Measurements from ENCODE around the gene LRRN2. TPM values are rescaled to one million over a fixed set of nuclear protein-coding genes. Genes with fewer than 3 reads are reported as not detected.

Gene LRRN2
- total RNA-seq, 2 experiments from 2014 or later = not detected

- DNase-seq (no peak), ATAC-seq (ENCODE audit: poor library complexity) (no peak)
- Histone ChIP-seq H3K4me1 (ENCODE audit: insufficient read depth, low read length) (no peaks in the 10 kb centered on the region), H3K27ac (ENCODE audit: low read depth in 1 of 2, low read length in 2 of 2) (no peak overlapping the region), H3K4me3 (ENCODE audit: low read length) (no peak overlapping the region), H3K9me3 (ENCODE audit: control insufficient read depth in 1 of 2, insufficient read depth in 1 of 2, low read length in 2 of 2) (peaks cover 0 to 3% of the 10 kb centered on the region in 2 experiments), H3K36me3 (ENCODE audit: insufficient read depth, low read length) (no peaks in the 10 kb centered on the region), H3K27me3 (ENCODE audit: control insufficient read depth in 1 of 2, insufficient read depth in 2 of 2, low read length in 2 of 2) (peaks cover 0 to 2% of the 10 kb centered on the region in 2 experiments)
- Mint-ChIP-seq H3K4me1 (ENCODE audit: low read depth) (no peaks in the 10 kb centered on the region), H3K9me3 (no peaks in the 10 kb centered on the region), H3K27me3 (peaks cover 10% of the 10 kb centered on the region), H3K36me3 (ENCODE audit: low read depth) (no peaks in the 10 kb centered on the region), H3K27ac (no peak overlapping the region), H3K4me3 (no peak overlapping the region)
- intact Hi-C loops (cut with DNase I, micrococcal nuclease) = no loop called here
- POLR2A ChIA-PET = no interaction called here
- CTCF ChIA-PET = no interaction called here
- TF ChIP-seq CTCF (IDR thresholded peaks at IDR 0.05) = no peak
Observed at GRCh38 chr1:204640578-204640977, 45.0 kb downstream of the LRRN2 start.

DNA sequence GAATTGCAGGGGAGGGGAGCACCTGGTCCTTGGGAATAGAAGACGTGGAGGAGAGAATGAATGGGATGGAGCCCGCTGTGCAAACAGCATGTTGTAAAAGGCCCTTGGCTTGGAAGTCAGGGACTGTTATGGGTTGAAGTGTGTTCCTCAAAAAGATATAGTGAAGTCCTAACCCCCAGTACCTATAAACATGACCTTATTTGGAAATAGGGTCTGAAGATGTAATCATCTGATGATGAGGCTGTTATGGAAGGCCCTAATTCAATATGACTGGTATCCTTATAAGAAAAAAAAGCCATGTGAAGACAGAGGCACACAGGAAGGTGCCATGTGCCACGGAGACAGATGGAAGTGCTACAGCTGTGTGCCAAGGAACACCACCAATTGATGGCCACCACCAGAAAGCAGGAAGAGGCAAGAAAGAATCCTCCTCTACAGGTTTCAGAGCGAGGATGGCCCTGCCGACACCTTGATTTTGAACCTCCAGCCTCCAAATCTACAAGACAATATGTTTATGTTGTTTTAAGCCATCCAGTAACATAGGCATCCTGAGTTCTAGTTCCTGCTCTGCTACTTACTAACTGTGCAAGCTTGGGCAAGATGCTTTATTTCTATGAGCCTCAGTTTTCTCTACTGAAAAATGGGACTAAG, 51.2 kb downstream of the LRRN2 start:
- ChIA-PET CTCF (no interaction called here), POLR2A (no interaction called here)
- Histone ChIP-seq H3K36me3 (ENCODE audit: insufficient read depth, low read length) (no peaks in the 10 kb centered on the region), H3K27me3 (ENCODE audit: control insufficient read depth in 1 of 2, insufficient read depth in 2 of 2, low read length in 2 of 2) (peaks cover 0 to 3% of the 10 kb centered on the region in 2 experiments), H3K4me3 (ENCODE audit: low read length) (no peak overlapping the region), H3K4me1 (ENCODE audit: insufficient read depth, low read length) (no peaks in the 10 kb centered on the region), H3K9me3 (ENCODE audit: control insufficient read depth in 1 of 2, insufficient read depth in 1 of 2, low read length in 2 of 2) (no peaks in the 10 kb centered on the region), H3K27ac (ENCODE audit: low read depth in 1 of 2, low read length in 2 of 2) (no peak overlapping the region)
- H3K27ac Mint-ChIP-seq = no peak overlapping the region
- TF ChIP-seq CTCF (IDR thresholded peaks at IDR 0.05) = no peak
- H3K27me3 Mint-ChIP-seq = peaks cover 20% of the 10 kb centered on the region
- ATAC-seq (ENCODE audit: poor library complexity) (no peak), DNase-seq (no peak)
- intact Hi-C loops (cut with DNase I, micrococcal nuclease) = no loop called here
- no peaks in the 10 kb centered on the region for H3K4me1 Mint-ChIP-seq (ENCODE audit: low read depth)
- H3K36me3 Mint-ChIP-seq (ENCODE audit: low read depth) = no peaks in the 10 kb centered on the region
- H3K4me3 Mint-ChIP-seq = no peak overlapping the region
- H3K9me3 Mint-ChIP-seq = no peaks in the 10 kb centered on the region

DNA sequence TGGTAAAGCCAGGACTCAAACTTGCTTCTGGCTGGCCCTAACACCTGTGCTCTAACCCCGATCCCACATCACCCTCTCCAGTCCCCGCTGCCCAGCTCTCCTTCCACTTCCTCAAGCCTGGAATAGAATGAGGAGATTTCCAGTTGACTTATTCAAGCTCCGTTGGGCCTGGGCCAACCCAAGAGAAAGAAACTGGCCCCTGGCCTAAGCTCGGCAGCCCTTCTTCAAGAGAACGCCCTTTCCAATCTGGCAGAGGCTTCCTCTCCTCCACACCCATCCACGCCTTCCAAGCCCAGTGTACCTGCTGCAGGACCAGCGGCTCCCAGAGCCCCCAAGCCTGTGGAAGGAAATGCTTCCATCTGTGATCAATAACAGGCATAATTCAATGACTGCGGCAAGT, 51.9 kb downstream of the LRRN2 start:
- Histone ChIP-seq H3K27me3 (ENCODE audit: control insufficient read depth in 1 of 2, insufficient read depth in 2 of 2, low read length in 2 of 2) (peaks cover 0 to 3% of the 10 kb centered on the region in 2 experiments), H3K27ac (ENCODE audit: low read depth in 1 of 2, low read length in 2 of 2) (no peak overlapping the region), H3K36me3 (ENCODE audit: insufficient read depth, low read length) (no peaks in the 10 kb centered on the region), H3K4me3 (ENCODE audit: low read length) (no peak overlapping the region), H3K9me3 (ENCODE audit: control insufficient read depth in 1 of 2, insufficient read depth in 1 of 2, low read length in 2 of 2) (no peaks in the 10 kb centered on the region), H3K4me1 (ENCODE audit: insufficient read depth, low read length) (no peaks in the 10 kb centered on the region)
- CTCF ChIA-PET = no interaction called here
- Mint-ChIP-seq H3K27ac (no peak overlapping the region), H3K36me3 (ENCODE audit: low read depth) (no peaks in the 10 kb centered on the region), H3K9me3 (no peaks in the 10 kb centered on the region), H3K4me1 (ENCODE audit: low read depth) (no peaks in the 10 kb centered on the region), H3K4me3 (no peak overlapping the region), H3K27me3 (peaks cover 21% of the 10 kb centered on the region)
- POLR2A ChIA-PET = no interaction called here
- no peak for DNase-seq
- intact Hi-C loops (cut with DNase I, micrococcal nuclease) = no loop called here
- no peak for ATAC-seq (ENCODE audit: poor library complexity)
- TF ChIP-seq CTCF (IDR thresholded peaks at IDR 0.05) = no peak
